Body of pancreas (tissue), 4 donors: ENCODE measurements around the gene PILRA. TPM values are rescaled to one million over a fixed set of nuclear protein-coding genes. Genes with fewer than 3 reads are reported as not detected.
A peak's percentile ranks its signal among the peaks of the same experiment; 100 is the strongest.

Experiments
- ATAC-seq: fragments of 150-250 bp; one replicate; pipeline ENCODE4 v1.9.1; 2016
- DNase-seq, 4 donors: peaks; one replicate each; pipeline ENCODE4 v3.0.0-alpha.2; 2019
- H3K27ac ChIP-seq, 4 donors: fragments of 200-600 bp; sonication (generic); 1 replicate in 3 of 4; 2 replicates in 1 of 4; pipeline versions ENCODE4 v1.5.1 to v1.6.1; 2016 to 2019; ENCODE audit warnings: mild to moderate bottlenecking in 1 of 4, mixed read lengths in 1 of 4, moderate library complexity in 1 of 4
- H3K27me3 ChIP-seq, 2 donors: fragments of 200-600 bp; sonication (generic); one replicate each; pipeline ENCODE4 v1.6.0; 2016; ENCODE audit warnings: mild to moderate bottlenecking in 1 of 2
- H3K36me3 ChIP-seq, 2 donors: fragments of 200-600 bp; sonication (generic); replicated peaks in 1 of 2; 2 replicates each; pipeline ENCODE4 v1.5.1; 2016; ENCODE audit warnings: low read depth in 2 of 2; ENCODE audit not compliant: insufficient read depth in 1 of 2
- H3K4me1 ChIP-seq: fragments of 200-600 bp; sonication (generic); one replicate; pipeline ENCODE4 v1.6.0; 2016
- H3K4me3 ChIP-seq, 2 donors: fragments of 200-600 bp; sonication (generic); 1 replicate in 1 of 2; 2 replicates in 1 of 2; pipeline ENCODE4 v1.5.1; 2016 to 2019
- H3K9me3 ChIP-seq, 3 donors: fragments of 200-600 bp; sonication (generic); 1 replicate in 2 of 3; 2 replicates in 1 of 3; pipeline ENCODE4 v1.5.1; 2016
- CTCF ChIP-seq, 7 experiments: fragments of 450-650 bp in 4 of 7; fragments of 200-600 bp in 3 of 7; sonication (generic) in 3 of 7; IDR thresholded peaks; one replicate each; pipeline ENCODE4 v1.5.1; 2016 to 2019; ENCODE audit warnings: antibody characterized with exemption in 7 of 7
- POLR2A ChIP-seq, 3 donors: fragments of 450-650 bp; IDR thresholded peaks; one replicate each; pipeline ENCODE4 v1.6.1; 2016; ENCODE audit warnings: antibody characterized with exemption in 3 of 3, mild to moderate bottlenecking in 2 of 3
- WGBS, 2 donors: methylation state at CpG; one replicate each; pipeline ENCODE4 v1.1.5; 2017; 5-methylcytosine and 5-hydroxymethylcytosine counted together
- intact Hi-C: fragments of 100-400 bp; cut with DNase I; formaldehyde crosslinking; loops from one replicate; pipeline ENCODE4 v1.15.1; 2023
- small RNA-seq: library from RNA; depleted of rRNA; stranded (forward); fragments of <200 nt; gene quantifications from one replicate; pipeline ENCODE3, GENCODE V24; 2016
- total RNA-seq, 2 donors: library from RNA; depleted of rRNA; stranded (reverse); fragments of >200 nt; gene quantifications; one replicate each; pipeline ENCODE4 v1.1.0, GENCODE V29; 2016

PILRA gene
- total RNA-seq, 2 donors from 2014 or later, result 7.0 TPM; not detected in 1

- no peak for ATAC-seq
- peak overlapping the region in 1 of 4 donors; percentile 77 for H3K27ac ChIP-seq
- intact Hi-C loops, result no loop called here
- H3K36me3 ChIP-seq, result no peaks in the 10 kb centered on the region
- H3K4me3 ChIP-seq, result no peak overlapping the region
- no peaks in the 10 kb centered on the region for H3K27me3 ChIP-seq
- no peak for TF ChIP-seq CTCF (IDR thresholded peaks at IDR 0.05)
- TF ChIP-seq POLR2A (IDR thresholded peaks at IDR 0.05), result no peak
- no peak for DNase-seq
- H3K4me1 ChIP-seq, result peaks cover 16% of the 10 kb centered on the region
- no peaks in the 10 kb centered on the region for H3K9me3 ChIP-seq
- 82 to 85% methylated on average over 13 of the region's 13 CpGs for WGBS, 2 donors
These were observed 76.0 kb downstream of the PILRA start for GRCh38 chr7:100449190-100449795.

Small RNA genes within 50 kb of the gene (small RNA-seq; reads per million reads assigned to genes)
- gene RF00019, result not detected

Other genes with a start within 250 kb of the PILRA start
- 1 to 10 TPM; 2.1 to 5.3 TPM for gene MBLAC1, start 246.5 kb upstream of the PILRA start, total RNA-seq
- 100 to 1,000 TPM in 1 of 2 donors, 10 to 100 TPM in 1; 86.1 to 119 TPM for gene LAMTOR4, start 224.6 kb upstream of the PILRA start, total RNA-seq
- gene TRAPPC14, start 214.8 kb upstream of the PILRA start, total RNA-seq, result 10 to 100 TPM in 1 of 2 donors, 1 to 10 TPM in 1; 7.3 to 27.7 TPM
- under 1 TPM in 1 of 2 donors, not detected in 1; 0.26 TPM for gene GAL3ST4, start 204.9 kb upstream of the PILRA start, total RNA-seq
- 1 to 10 TPM in 1 of 2 donors, under 1 TPM in 1; 0.99 to 1.6 TPM for gene GPC2, start 196.1 kb upstream of the PILRA start, total RNA-seq
- gene STAG3, start 195.6 kb upstream of the PILRA start, total RNA-seq, result not detected
- gene PVRIG, start 153.5 kb upstream of the PILRA start, total RNA-seq, result 1 to 10 TPM in 1 of 2 donors, under 1 TPM in 1; 0.78 to 4.0 TPM
- not detected for gene SPDYE3, start 65.8 kb upstream of the PILRA start, total RNA-seq
- gene PILRB, start 15.4 kb upstream of the PILRA start, total RNA-seq, result 10 to 100 TPM; 63.3 to 65.6 TPM
- 1 to 10 TPM; 1.6 to 3.3 TPM for gene ZCWPW1, start 55.2 kb downstream of the PILRA start, total RNA-seq
- 10 to 100 TPM; 14.0 to 34.9 TPM for gene MEPCE, start 56.3 kb downstream of the PILRA start, total RNA-seq
- gene PPP1R35, start 63.0 kb downstream of the PILRA start, total RNA-seq, result 10 to 100 TPM; 39.4 to 69.2 TPM
- 1 to 10 TPM in 1 of 2 donors, not detected in 1; 1.0 TPM for gene SPACDR, start 90.8 kb downstream of the PILRA start, total RNA-seq
- 10 to 100 TPM; 16.6 to 34.9 TPM for gene TSC22D4, start 105.7 kb downstream of the PILRA start, total RNA-seq
- 1 to 10 TPM; 1.0 to 1.3 TPM for gene NYAP1, start 110.4 kb downstream of the PILRA start, total RNA-seq
- 10 to 100 TPM; 20.4 to 24.6 TPM for gene AGFG2, start 165.7 kb downstream of the PILRA start, total RNA-seq
- not detected for gene SAP25, start 200.4 kb downstream of the PILRA start, total RNA-seq
- gene LRCH4, start 212.6 kb downstream of the PILRA start, total RNA-seq, result 100 to 1,000 TPM in 1 of 2 donors, 10 to 100 TPM in 1; 25.4 to 121 TPM
- gene FBXO24, start 212.8 kb downstream of the PILRA start, total RNA-seq, result 1 to 10 TPM; 1.8 to 5.3 TPM
- 10 to 100 TPM in 1 of 2 donors, 1 to 10 TPM in 1; 7.3 to 24.1 TPM for gene PCOLCE, start 228.9 kb downstream of the PILRA start, total RNA-seq
- gene MOSPD3, start 239.1 kb downstream of the PILRA start, total RNA-seq, result 1 to 10 TPM; 6.9 to 8.6 TPM